ENCODE results near the gene UNC13A. TPM values are rescaled to one million over a fixed set of nuclear protein-coding genes. Genes with fewer than 3 reads are reported as not detected.

The UNC13A gene
- polyA plus RNA-seq, 1 of the 3 experiments (the other 2 are of a cell fraction): 0.38 TPM

- TF ChIP-seq, protein P1, sequence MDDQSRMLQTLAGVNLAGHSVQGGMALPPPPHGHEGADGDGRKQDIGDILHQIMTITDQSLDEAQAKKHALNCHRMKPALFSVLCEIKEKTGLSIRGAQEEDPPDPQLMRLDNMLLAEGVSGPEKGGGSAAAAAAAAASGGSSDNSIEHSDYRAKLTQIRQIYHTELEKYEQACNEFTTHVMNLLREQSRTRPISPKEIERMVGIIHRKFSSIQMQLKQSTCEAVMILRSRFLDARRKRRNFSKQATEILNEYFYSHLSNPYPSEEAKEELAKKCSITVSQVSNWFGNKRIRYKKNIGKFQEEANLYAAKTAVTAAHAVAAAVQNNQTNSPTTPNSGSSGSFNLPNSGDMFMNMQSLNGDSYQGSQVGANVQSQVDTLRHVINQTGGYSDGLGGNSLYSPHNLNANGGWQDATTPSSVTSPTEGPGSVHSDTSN (IDR thresholded peaks at IDR 0.05): no peak
- no peak for TF ChIP-seq ELF1 (IDR thresholded peaks at IDR 0.05)
Observed at GRCh38 chr19:17719730-17720400, 31.7 kb upstream of the UNC13A start (continued).

DNA sequence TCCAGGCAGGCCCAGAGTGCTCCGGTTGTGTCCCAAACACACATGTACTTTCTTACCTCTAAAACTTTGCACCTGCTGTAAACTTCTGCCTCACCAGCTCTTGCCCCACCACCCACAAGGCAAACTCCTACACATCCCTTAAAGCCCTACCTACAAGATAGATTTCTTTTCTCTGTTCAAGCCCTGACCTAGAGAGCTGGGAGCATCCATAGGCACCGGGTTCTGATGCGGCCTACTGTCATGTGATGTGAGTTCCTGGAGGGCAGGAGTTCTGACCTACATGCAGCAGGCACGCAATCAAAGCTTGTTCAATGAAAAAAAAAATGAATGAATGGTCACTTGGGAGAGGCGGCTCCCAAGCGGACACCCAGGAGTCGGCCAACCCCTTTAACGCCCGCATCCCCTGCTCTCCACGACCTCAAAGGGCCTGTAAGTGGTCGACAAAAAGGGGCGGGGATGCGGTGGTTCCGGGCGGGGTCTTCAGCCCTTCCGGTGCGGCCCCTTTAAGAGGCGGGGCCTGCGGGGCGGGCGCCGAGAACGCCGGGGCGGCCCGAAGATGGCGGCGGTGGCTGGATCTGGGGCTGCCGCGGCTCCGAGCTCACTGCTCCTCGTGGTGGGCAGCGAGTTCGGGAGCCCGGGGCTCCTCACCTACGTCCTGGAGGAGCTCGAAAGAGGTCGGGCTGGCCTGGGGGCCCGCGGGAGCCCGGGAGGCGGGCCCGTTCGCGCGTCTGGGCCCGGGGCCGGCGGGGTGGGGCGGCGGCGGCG is 31.0 kb upstream of the UNC13A start, which contains the start of gene MAP1S:
MAP1S (plus strand) TSS at position 534 of the 765 bp plus-strand sequence; CDS start at position 557, 23 bp downstream.
- H3K4me2 ChIP-seq: peak within 1 kb of the TSS; percentile 96
- H3K9me3 ChIP-seq: no peaks in the 10 kb centered on the region
- H3K9ac ChIP-seq: peak within 1 kb of the TSS; percentile 75
- DNase-seq: peak; percentile 98
- H3K79me2 ChIP-seq (ENCODE audit: insufficient read depth): peaks cover 34% of the 10 kb centered on the region
- peak within 1 kb of the TSS in 1 of 2 experiments; percentile 54; a peak in 1 of 4 replicates for H3K27ac ChIP-seq (ENCODE audit: low read depth in 2 of 2, low read length in 1 of 2)
- H3K9me2 ChIP-seq: no peaks in the 10 kb centered on the region
- H3K4me3 ChIP-seq (ENCODE audit: low read depth in 2 of 2, low read length in 1 of 2): peak within 1 kb of the TSS; percentile 74 to 82
- ChIA-PET CTCF (interaction anchor here (1.1 to 5.9 kb wide), 5 partner anchors 13 to 140 kb away, joined by 3 to 30 read pairs (median 4); partner anchors contain the start of gene RPL18A), POLR2A (interaction anchor here (0.8 to 1.5 kb wide), 2 partner anchors 113 to 140 kb away, joined by 3 to 4 read pairs; partner anchors contain the start of gene RPL18A)
- peaks cover 16 to 20% of the 10 kb centered on the region in 2 experiments; a peak in 2 of 4 replicates for H3K4me1 ChIP-seq (ENCODE audit: control insufficient read depth in 1 of 2, insufficient read depth in 2 of 2, low read depth in 1 of 2, low read length in 1 of 2)
- H4K20me1 ChIP-seq (ENCODE audit: insufficient read depth): peaks cover 28% of the 10 kb centered on the region
- H3K27me3 ChIP-seq (ENCODE audit: insufficient read depth): no peaks in the 10 kb centered on the region
- H2AFZ ChIP-seq (ENCODE audit: low read depth): peak within 1 kb of the TSS; percentile 93
- H3F3A ChIP-seq (replicated peaks; ENCODE audit: insufficient read depth): no peaks in the 10 kb centered on the region
- 12% methylated on average over 10 of the region's 53 CpGs for WGBS (ENCODE audit: low lambda C conversion rate)
- TF ChIP-seq, protein P2, sequence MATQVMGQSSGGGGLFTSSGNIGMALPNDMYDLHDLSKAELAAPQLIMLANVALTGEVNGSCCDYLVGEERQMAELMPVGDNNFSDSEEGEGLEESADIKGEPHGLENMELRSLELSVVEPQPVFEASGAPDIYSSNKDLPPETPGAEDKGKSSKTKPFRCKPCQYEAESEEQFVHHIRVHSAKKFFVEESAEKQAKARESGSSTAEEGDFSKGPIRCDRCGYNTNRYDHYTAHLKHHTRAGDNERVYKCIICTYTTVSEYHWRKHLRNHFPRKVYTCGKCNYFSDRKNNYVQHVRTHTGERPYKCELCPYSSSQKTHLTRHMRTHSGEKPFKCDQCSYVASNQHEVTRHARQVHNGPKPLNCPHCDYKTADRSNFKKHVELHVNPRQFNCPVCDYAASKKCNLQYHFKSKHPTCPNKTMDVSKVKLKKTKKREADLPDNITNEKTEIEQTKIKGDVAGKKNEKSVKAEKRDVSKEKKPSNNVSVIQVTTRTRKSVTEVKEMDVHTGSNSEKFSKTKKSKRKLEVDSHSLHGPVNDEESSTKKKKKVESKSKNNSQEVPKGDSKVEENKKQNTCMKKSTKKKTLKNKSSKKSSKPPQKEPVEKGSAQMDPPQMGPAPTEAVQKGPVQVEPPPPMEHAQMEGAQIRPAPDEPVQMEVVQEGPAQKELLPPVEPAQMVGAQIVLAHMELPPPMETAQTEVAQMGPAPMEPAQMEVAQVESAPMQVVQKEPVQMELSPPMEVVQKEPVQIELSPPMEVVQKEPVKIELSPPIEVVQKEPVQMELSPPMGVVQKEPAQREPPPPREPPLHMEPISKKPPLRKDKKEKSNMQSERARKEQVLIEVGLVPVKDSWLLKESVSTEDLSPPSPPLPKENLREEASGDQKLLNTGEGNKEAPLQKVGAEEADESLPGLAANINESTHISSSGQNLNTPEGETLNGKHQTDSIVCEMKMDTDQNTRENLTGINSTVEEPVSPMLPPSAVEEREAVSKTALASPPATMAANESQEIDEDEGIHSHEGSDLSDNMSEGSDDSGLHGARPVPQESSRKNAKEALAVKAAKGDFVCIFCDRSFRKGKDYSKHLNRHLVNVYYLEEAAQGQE (IDR thresholded peaks at IDR 0.05; ENCODE audit: low read depth, low read length): no peak
- peak; percentile 91 for TF ChIP-seq YY1 (IDR thresholded peaks at IDR 0.05; ENCODE audit: low read depth)
- TF ChIP-seq ZBTB33 (IDR thresholded peaks at IDR 0.05; ENCODE audit: borderline replicate concordance, low read depth): no peak
- no peak for TF ChIP-seq CHD2 (IDR thresholded peaks at IDR 0.05; ENCODE audit: low read length, partially characterized antibody)
- no peak for TF ChIP-seq EP300 (IDR thresholded peaks at IDR 0.05; ENCODE audit: borderline replicate concordance in 1 of 2, low read depth in 1 of 2, low read length in 1 of 2)
- TF ChIP-seq, protein P3, sequence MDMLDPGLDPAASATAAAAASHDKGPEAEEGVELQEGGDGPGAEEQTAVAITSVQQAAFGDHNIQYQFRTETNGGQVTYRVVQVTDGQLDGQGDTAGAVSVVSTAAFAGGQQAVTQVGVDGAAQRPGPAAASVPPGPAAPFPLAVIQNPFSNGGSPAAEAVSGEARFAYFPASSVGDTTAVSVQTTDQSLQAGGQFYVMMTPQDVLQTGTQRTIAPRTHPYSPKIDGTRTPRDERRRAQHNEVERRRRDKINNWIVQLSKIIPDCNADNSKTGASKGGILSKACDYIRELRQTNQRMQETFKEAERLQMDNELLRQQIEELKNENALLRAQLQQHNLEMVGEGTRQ (IDR thresholded peaks at IDR 0.05; ENCODE audit: borderline replicate concordance, low read depth, low read length): no peak
- no peak for TF ChIP-seq SMC3 (IDR thresholded peaks at IDR 0.05; ENCODE audit: low read depth, low read length)
- no peak for TF ChIP-seq TCF12 (IDR thresholded peaks at IDR 0.05)
- no peak for TF ChIP-seq JUND (IDR thresholded peaks at IDR 0.05)
- peak; percentile 94 for TF ChIP-seq TAF1 (IDR thresholded peaks at IDR 0.05; ENCODE audit: borderline replicate concordance, low read depth, low read length)
- TF ChIP-seq, protein P1 (IDR thresholded peaks at IDR 0.05): no peak
- no peak for TF ChIP-seq NRF1 (IDR thresholded peaks at IDR 0.05; ENCODE audit: low read depth, low read length)
- TF ChIP-seq GABPA (IDR thresholded peaks at IDR 0.05; ENCODE audit: low read depth): peak; percentile 65
- TF ChIP-seq POLR2AphosphoS5 (IDR thresholded peaks at IDR 0.05; ENCODE audit: low read depth, low read length): peak; percentile 85
- TF ChIP-seq, protein P4, sequence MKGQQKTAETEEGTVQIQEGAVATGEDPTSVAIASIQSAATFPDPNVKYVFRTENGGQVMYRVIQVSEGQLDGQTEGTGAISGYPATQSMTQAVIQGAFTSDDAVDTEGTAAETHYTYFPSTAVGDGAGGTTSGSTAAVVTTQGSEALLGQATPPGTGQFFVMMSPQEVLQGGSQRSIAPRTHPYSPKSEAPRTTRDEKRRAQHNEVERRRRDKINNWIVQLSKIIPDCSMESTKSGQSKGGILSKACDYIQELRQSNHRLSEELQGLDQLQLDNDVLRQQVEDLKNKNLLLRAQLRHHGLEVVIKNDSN (IDR thresholded peaks at IDR 0.05; ENCODE audit: borderline replicate concordance, low read depth): peak; percentile 27; the same call in 1 of the 2 replicates
- TF ChIP-seq ELF1 (IDR thresholded peaks at IDR 0.05): peak; percentile 36; the same call in 1 of the 2 replicates
- peak; percentile 54; the same call in 1 of the 2 replicates for TF ChIP-seq MXI1 (IDR thresholded peaks at IDR 0.05; ENCODE audit: low read depth, low read length)
- TF ChIP-seq RFX5 (IDR thresholded peaks at IDR 0.05; ENCODE audit: low read length): no peak
- peaks cover 0 to 3% of the 10 kb centered on the region in 2 experiments for H3K36me3 ChIP-seq (replicated peaks in 1 of 2; ENCODE audit: control insufficient read depth in 1 of 2, insufficient read depth in 2 of 2, low read length in 1 of 2)
